Smooth muscle cell (in vitro differentiated cells): ENCODE data around the gene DNAJC5G. TPM values are rescaled to one million over a fixed set of nuclear protein-coding genes. Genes with fewer than 3 reads are reported as not detected.

Source experiments
- DNase-seq: peaks from one replicate; lab custom pipeline; 2025; ENCODE audit not compliant: unreplicated experiment; lab: John Stamatoyannopoulos, UW
- H2AFZ ChIP-seq: fragments of 200-600 bp; sonication (generic); 2 replicates; pipeline ENCODE4 v1.6.0; 2016; ENCODE audit warnings: antibody characterized with exemption, low read depth, mild to moderate bottlenecking
- H3F3A ChIP-seq: fragments of 200-600 bp; sonication (generic); 2 replicates; pipeline ENCODE4 v1.6.0; 2017; ENCODE audit warnings: antibody characterized with exemption, low read depth
- H3K27ac ChIP-seq: fragments of 200-600 bp; sonication (generic); 2 replicates; pipeline ENCODE4 v1.5.1; 2016; ENCODE audit warnings: low read depth, mild to moderate bottlenecking
- H3K27me3 ChIP-seq: fragments of 200-600 bp; sonication (generic); 2 replicates; pipeline ENCODE4 v1.6.1; 2016; ENCODE audit warnings: low read depth, mild to moderate bottlenecking
- H3K36me3 ChIP-seq: fragments of 200-600 bp; sonication (generic); 2 replicates; pipeline ENCODE4 v1.5.1; 2016; ENCODE audit warnings: low read depth
- H3K4me1 ChIP-seq: fragments of 200-600 bp; sonication (generic); 2 replicates; pipeline ENCODE4 v1.5.1; 2016; ENCODE audit warnings: low read depth
- H3K4me2 ChIP-seq: fragments of 200-600 bp; sonication (generic); 2 replicates; pipeline ENCODE4 v1.6.0; 2016; ENCODE audit warnings: mild to moderate bottlenecking
- H3K4me3 ChIP-seq: fragments of 200-600 bp; sonication (generic); 2 replicates; pipeline ENCODE4 v1.5.1; 2016; ENCODE audit warnings: mild to moderate bottlenecking
- H3K79me2 ChIP-seq: fragments of 200-600 bp; sonication (generic); 2 replicates; pipeline ENCODE4 v1.6.0; 2016; ENCODE audit warnings: low read depth, mild to moderate bottlenecking
- H3K9ac ChIP-seq: fragments of 200-600 bp; sonication (generic); 2 replicates; pipeline ENCODE4 v1.6.0; 2016; ENCODE audit warnings: low read depth
- H3K9me3 ChIP-seq: fragments of 200-600 bp; sonication (generic); replicated peaks from 2 replicates; pipeline ENCODE4 v1.5.1; 2016; ENCODE audit warnings: low read depth
- H4K20me1 ChIP-seq: fragments of 200-600 bp; sonication (generic); 2 replicates; pipeline ENCODE4 v1.6.0; 2016; ENCODE audit warnings: low read depth
- CTCF ChIP-seq: fragments of 200-600 bp; sonication (generic); IDR thresholded peaks from 2 replicates; pipeline ENCODE4 v1.5.1; 2017; ENCODE audit warnings: borderline replicate concordance, mild to moderate bottlenecking, antibody characterized with exemption; ENCODE audit not compliant: insufficient read depth, poor library complexity, severe bottlenecking
- WGBS: methylation state at CpG from one replicate; pipeline ENCODE4 v1.1.7; 2016; ENCODE audit warnings: low lambda C conversion rate; 5-methylcytosine and 5-hydroxymethylcytosine counted together
- polyA plus RNA-seq: library from polyadenylated mRNA; unstranded; fragments of >200 nt; fragmentation: Nextera tagmentation; extraction: Ambion mirVana; gene quantifications from 2 replicates; pipeline ENCODE4 v1.2.1, GENCODE V29; 2016
- total RNA-seq: library from RNA; depleted of rRNA; stranded (reverse); fragments of >200 nt; gene quantifications from 2 replicates; pipeline ENCODE4 v1.2.3, GENCODE V29; 2014

The DNAJC5G gene
- total and polyA plus RNA-seq, 2 experiments from 2014 or later = not detected

- DNase-seq = no peak
- H3K4me1 ChIP-seq = no peaks in the 10 kb centered on the region
- H3K4me2 ChIP-seq = no peak overlapping the region
- no peak overlapping the region for H3K4me3 ChIP-seq
- no peaks in the 10 kb centered on the region for H3F3A ChIP-seq
- no peak overlapping the region for H2AFZ ChIP-seq
- no peak overlapping the region for H3K9ac ChIP-seq
- H3K79me2 ChIP-seq = no peaks in the 10 kb centered on the region
- TF ChIP-seq CTCF = no peak
- no peak overlapping the region for H3K27ac ChIP-seq
- H3K9me3 ChIP-seq = no peaks in the 10 kb centered on the region
- no peaks in the 10 kb centered on the region for H3K27me3 ChIP-seq
- peaks cover 1% of the 10 kb centered on the region for H3K36me3 ChIP-seq
- WGBS = over 99% methylated on average over 15 of the region's 15 CpGs
- no peaks in the 10 kb centered on the region for H4K20me1 ChIP-seq
Observed at GRCh38 chr2:27237341-27237945, 37.8 kb upstream of the DNAJC5G start.

DNA sequence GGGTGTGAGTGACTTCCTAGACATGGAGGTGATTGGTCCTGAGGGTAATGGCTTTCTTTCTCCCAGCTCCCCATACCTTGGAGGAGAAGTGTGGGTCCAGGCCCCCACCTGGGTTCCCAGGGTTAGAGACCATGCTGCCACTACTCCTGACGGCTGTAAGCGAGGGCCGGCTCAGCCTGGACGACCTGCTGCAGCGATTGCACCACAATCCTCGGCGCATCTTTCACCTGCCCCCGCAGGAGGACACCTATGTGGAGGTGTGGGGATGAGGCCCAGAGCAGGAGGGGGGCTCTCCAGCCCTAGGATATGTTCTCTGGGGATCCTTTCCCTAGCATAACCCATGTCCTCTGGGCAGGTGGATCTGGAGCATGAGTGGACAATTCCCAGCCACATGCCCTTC, 36.3 kb upstream of the DNAJC5G start:
- Histone ChIP-seq H3F3A (no peaks in the 10 kb centered on the region), H3K79me2 (no peaks in the 10 kb centered on the region), H3K9me3 (no peaks in the 10 kb centered on the region), H3K36me3 (peaks cover under 1% of the 10 kb centered on the region), H3K27me3 (no peaks in the 10 kb centered on the region), H2AFZ (no peak overlapping the region), H3K27ac (no peak overlapping the region), H3K4me1 (no peaks in the 10 kb centered on the region), H3K4me3 (no peak overlapping the region), H4K20me1 (no peaks in the 10 kb centered on the region), H3K9ac (no peak overlapping the region), H3K4me2 (no peak overlapping the region)
- TF ChIP-seq CTCF = no peak
- 96% methylated on average over 8 of the region's 8 CpGs for WGBS
- DNase-seq = no peak

- Histone ChIP-seq H3F3A (no peaks in the 10 kb centered on the region), H3K79me2 (no peaks in the 10 kb centered on the region), H4K20me1 (no peaks in the 10 kb centered on the region), H3K4me2 (no peak overlapping the region), H3K4me3 (no peak overlapping the region), H3K27ac (no peak overlapping the region), H3K4me1 (no peaks in the 10 kb centered on the region), H3K9me3 (no peaks in the 10 kb centered on the region), H2AFZ (no peak overlapping the region), H3K9ac (no peak overlapping the region), H3K27me3 (no peaks in the 10 kb centered on the region), H3K36me3 (peaks cover 5% of the 10 kb centered on the region)
- DNase-seq = no peak
- WGBS = 95% methylated on average over 9 of the region's 9 CpGs
- no peak for TF ChIP-seq CTCF
Observed at GRCh38 chr2:27240406-27240805, 34.8 kb upstream of the DNAJC5G start.
